GM19351 (cell line): ENCODE measurements around the gene PPP2R3B.
A peak's percentile ranks its signal among the peaks of the same experiment; 100 is the strongest.
"Not testable (repeated sequence)": the region's sequence is repeated elsewhere in the genome, so short reads cannot be mapped to it uniquely, and the experiment has no call there.

Experiments used
- ATAC-seq: cut with Tn5 transposase; IDR thresholded peaks from one replicate; pipeline ENCODE4 v1.9.1; 2021; ENCODE audit warnings: mild to moderate bottlenecking, moderate library complexity; ENCODE audit not compliant: unreplicated experiment

Gene PPP2R3B, protein sequence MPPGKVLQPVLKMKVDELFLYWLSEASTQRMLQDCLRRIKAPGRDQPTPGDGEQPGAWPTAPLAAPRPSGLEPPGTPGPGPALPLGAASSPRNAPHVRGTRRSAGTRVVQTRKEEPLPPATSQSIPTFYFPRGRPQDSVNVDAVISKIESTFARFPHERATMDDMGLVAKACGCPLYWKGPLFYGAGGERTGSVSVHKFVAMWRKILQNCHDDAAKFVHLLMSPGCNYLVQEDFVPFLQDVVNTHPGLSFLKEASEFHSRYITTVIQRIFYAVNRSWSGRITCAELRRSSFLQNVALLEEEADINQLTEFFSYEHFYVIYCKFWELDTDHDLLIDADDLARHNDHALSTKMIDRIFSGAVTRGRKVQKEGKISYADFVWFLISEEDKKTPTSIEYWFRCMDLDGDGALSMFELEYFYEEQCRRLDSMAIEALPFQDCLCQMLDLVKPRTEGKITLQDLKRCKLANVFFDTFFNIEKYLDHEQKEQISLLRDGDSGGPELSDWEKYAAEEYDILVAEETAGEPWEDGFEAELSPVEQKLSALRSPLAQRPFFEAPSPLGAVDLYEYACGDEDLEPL

DNA sequence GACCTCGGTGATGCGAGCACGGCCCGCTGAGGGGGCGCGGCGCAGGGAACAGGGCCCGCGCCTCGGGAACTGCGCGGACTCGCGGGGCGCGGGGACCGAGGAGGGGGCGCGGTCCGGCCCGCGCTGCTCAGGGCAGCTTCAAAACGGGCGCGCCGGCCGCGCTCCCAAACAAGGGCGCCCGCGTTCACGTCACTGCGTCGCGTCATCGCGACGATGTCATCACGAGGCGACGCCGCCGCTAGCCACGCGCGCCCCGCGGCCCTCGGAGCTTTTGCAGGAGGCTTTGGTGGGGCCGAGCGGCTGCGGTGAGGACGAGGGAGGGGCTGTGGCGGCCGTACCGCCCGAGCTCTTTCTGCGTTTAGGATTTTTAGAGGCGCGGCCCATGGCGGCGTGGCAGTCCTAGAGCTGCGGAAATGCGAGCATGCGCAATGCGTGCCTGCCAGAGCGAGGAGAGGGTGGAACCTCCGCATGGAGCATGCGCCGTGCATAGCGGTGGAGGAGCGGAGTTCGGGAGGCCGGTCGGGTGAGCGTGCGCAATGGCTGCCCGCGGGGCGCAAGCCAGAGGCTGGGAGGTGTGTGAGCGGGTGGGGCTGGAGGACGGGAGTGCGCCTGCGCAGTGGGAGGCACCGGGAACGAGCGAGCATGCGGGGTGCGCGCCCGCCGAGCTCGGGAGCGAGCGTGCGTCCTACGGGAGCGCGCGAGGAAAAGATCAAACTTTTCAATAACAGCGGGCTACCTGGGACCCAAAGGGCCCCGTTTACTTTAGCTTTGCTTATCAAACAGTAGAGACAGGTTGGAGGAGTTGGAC lies at the start of gene PPP2R3B:
PPP2R3B (minus strand) TSS at position 140 of the 808 bp plus-strand sequence. CDS start 216 bp downstream, outside the sequence.
- ATAC-seq: peak; percentile 93

DNA sequence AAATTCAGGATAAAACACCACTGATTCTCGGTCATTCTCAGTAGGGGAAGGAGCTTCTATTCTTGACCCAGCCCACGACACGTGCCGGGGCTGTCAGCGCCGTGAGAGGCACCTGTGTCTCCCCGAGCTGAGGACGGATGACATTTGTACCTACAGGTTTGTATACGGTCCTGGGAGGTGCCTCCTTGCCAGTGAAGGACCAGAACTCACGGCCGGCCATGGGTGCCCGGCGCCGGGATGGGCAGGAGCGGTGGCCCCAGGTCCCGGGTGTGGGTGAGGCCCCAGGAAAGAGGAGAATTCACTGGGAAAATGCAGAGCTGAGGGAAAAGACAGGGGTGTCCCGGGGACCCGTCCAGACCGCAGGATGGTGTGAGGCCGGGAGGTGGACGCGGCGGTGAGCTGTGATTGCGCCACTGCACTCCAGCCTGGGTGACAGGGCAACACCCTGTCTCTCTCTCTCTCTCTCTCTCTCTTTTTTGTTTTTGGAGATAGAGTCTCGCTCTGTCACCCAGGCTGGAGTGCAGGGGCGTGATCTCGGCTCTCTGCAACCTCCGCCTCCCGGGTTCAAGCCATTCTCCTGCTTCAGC lies 48.9 kb upstream of the PPP2R3B start:
- no peak for ATAC-seq

DNA sequence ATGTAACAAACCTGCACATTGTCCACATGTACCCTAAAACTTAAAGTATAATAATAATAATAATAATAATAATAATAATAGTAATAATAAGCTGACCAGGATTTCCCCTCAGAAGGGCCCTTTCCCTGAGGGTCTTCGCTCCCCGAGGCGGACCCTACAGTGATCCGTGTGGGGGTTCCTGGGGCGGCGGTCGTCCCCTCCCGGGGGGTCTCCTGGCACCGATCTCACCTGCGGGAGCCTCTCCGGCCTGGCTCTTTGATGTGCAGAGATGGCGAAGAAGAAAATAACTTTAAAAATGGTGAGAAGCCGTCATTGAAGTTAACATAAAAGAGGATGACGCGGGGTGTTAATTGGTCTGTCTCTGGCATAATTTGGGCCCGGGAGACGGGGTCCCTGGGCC lies 48.2 kb upstream of the PPP2R3B start:
- ATAC-seq: no peak

DNA sequence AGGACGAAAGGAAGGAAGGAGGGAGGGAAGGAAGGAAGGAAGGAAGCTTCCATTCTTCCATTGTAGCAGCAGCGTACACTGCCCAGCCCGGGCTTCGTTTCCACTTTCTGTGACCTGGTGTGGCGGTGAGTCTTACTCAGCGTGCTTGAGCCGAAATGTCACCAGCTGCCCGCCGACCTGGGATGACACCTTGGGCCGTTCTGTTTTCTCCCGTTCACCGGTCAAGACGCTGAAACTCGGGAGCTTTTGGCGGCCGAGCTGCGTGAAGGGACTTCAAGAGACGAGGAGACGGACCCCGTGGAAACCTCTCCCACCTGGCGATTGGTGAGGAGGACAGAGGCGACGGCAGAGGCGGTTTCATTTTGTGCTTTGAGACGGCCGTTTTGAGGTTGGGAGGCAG lies 47.1 kb upstream of the PPP2R3B start:
- ATAC-seq: no peak

DNA sequence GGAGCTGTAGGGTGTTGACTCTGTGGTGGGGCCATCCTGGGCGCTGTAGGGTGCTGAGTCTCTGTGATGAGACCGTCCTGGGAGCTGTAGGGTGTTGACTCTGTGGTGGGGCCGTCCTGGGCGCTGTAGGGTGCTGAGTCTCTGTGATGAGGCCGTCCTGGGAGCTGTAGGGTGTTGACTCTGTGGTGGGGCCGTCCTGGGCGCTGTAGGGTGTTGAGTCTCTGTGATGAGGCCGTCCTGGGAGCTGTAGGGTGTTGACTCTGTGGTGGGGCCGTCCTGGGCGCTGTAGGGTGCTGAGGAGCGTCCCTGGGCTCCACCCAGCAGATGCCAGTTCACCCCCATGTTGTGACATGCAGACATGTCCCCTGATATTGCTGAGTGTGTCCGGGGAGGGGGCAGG lies 46.0 kb upstream of the PPP2R3B start:
- not testable (repeated sequence) for ATAC-seq

DNA sequence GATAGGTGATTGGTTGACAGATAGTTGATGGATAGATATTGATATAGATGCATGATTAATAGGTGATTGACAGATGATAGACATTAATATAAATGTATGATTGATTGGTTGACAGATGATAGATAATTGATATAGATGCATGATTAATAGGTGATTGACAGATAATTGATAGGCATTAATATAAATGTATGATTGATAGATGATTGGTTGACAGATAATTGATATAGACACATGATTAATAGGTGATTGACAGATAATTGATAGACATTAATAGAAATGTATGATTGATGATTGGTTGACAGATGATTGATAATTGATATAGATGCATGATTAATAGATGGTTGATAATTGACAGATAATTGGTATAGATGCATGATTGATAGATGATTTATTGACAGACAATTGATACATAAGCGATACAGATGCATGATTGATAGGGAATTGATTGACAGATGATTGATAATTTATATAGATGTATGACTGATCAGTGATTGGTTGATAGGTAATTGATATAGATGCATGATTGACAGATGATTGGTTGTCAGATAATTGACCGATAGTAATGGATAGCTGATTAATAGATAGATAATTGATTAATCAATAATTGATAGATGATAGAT lies 44.9 kb upstream of the PPP2R3B start:
- ATAC-seq: no peak

DNA sequence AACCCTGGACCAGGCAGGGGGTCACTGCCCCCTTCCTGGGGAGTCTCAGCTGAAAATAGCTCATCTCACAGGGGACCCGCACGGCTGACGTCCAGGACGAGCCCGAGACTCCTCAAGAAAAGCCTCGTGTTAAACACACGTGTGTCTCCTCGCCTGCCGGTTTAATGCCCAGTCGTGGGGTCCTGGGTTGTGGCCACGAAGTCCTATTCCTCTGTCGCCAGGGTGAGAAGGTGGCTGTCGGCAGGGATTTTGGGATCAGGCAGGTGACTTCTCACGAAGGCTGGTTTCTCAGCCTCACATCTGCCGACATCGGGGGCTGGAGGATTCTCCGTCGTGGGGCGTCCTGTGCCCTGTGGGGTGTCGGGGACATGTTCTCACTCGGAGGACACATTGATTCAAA lies 44.3 kb upstream of the PPP2R3B start:
- ATAC-seq: no peak

DNA sequence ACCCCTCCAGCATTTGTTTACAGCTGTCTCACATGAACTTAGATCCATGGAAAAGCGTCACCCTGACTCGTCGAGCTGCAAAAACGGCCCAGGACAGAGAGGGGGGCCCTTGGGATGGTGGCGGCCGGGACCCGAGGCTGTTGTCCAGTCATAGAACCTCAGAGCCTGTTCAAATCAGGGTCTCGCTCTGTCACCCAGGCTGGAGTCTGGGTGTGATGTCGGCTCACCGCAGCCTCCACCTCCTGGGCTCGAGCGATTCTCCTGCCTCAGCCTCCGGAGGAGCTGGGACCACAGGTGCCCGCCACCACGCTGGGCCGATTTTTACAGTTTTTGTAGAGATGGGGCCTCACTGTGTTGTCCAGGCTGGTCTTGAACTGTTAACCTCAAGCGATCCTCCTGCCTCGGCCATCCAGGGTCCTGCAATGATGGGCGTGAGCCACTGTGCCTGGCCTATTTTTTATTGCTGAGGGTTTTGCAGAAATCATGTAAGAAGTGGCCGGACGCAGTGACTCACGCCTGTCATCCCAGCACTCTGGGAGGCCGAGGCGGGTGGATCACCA lies 42.6 kb upstream of the PPP2R3B start:
- ATAC-seq: no peak

DNA sequence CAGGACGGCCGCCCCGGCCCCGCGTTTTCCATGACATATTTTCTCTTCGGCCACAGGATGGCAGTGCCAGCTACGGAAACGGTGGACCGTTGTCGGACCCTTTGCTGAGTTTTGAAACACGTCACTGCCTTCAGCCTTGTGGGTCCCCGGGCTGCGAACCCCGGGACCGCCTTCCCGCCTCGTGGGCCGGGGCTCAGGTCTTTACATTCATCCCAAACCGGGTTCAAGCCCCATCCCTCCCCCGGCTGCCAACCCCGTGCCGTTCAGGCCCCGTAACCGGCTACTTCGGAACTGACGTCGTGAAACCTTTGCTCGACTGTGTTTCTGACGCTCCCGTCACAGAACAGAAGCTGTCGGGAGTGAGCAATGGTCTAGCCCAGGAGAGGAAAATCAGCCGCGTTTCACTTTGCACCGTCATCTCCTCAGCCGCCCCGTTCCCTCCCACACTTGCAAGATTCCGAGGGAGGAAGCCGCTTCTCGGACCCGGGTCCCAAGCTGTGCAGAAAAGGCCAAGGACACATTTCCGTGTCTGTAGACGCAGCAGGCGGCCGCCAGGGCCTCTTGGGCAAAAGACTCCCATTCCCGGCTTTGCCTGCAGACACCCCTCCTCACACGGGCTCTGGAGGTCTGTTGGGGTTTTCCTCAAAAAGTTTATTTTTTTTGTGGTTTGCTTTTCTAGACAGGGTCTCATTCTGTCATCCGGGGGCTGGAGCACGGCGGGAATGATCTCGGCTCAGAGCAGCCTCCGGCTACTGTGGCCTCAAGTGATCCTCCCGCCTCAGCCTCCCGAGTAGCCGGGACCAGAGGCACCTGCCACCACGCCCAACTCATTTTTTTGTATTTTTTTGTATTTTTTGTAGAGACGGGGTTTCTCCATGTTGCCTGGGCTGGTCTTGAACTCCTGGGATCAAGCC lies 41.4 kb upstream of the PPP2R3B start:
- no peak for ATAC-seq

DNA sequence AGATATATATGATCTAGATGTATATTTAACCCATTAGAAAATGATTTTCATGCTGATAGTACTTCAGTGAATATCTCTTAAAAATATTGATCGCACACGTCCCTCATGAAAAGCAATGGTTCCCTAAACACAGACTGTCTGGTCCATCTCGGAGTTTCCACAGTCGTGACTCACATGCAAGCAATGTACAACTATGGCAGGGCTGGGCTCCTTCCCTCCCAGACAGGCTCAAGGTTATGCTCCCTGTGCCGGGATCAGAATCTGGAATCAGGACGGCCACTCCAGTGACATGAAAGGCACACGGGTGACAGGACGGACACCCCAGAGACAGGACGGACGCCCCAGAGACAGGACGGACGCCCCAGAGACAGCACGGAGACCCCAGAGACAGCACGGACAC lies 40.2 kb upstream of the PPP2R3B start:
- ATAC-seq: no peak

DNA sequence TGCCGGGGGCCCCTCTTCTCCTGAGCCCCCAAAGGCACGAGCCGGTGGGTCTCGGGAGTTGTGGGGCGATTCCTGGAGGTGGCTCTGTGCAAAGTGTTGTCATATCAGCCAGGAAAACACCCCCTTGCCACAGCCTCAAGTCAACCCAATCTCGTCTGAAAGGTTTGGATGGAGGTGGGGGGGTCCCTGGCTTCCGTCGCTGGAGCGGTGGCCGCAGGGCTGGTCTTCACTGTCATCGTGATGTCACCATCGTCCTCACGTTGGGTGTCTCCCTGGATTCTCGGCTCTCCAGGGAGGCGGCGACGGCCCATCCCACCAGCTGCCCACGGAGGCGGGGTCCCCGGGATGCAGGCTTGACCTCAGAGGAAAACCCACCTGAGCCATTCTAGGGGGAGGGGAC lies 38.3 kb upstream of the PPP2R3B start:
- no peak for ATAC-seq

DNA sequence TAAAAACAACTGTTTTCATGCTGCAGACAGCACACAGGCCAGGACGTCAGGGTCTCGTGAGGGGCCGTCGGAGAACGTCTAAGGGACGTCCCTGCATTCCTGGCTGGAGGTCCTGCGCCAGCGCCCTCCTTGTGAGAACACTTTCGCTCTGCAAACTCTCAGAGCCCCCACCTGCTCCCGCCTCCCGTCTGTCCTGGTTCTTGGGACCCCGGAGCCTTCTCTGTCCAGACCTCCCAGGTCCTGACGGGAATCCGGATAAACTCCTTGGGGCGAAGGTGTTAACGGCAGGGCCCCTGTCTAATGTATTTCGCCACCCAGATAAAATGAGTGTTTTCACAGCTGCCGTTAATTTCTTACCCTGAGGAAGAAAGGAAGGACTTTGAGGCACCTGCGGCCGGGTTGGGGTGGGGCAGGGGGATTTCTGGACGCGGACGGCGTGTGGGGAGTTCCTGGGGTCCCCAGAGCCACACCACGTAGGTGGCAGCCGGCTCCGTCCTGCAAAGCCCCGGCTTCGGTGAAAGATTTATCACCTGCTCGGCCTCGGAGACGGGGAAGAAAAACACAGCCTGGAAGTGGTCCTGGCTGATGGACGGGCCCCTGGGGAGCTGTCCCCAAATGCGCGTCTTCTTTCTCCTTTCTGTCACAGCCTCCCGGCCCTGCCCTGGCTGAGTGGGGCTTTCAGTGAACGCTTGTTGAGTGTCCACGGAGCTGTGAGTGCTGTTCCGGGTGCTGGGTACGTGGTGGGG lies 35.1 kb upstream of the PPP2R3B start:
- no peak for ATAC-seq

DNA sequence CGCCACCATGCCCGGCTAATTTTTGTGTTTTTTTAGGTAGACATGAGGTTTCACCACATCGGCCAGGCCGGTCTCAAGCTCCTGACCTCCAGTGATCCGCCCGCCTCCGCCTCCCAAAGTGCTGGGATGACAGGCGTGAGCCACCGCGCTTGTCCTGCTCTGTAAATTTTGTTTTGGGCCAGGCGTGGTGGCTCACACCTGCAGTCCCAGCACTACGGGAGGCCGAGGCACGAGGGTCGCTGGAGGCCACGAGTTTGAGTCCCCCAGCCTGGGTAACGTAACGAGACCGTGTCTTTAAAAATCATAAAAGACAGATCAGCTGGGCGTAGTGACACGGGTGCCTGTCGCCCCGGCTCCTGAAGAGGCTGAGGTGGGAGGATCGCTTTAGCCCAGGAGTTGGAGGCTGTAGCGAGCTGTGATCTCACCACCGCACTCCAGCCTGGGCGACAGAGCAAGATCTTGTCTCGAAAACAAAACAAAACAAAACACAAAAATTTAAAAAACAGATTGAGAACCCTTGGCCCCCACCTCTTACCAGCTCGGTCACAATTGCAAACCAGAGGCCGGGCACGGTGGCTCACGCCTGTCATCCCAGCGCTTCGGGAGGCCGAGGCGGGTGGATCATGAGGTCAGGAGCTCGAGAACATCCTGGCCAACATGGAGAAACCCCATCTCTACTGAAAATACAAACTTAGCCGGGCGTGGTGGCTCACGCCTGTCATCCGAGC lies 34.0 kb upstream of the PPP2R3B start:
- ATAC-seq: no peak

DNA sequence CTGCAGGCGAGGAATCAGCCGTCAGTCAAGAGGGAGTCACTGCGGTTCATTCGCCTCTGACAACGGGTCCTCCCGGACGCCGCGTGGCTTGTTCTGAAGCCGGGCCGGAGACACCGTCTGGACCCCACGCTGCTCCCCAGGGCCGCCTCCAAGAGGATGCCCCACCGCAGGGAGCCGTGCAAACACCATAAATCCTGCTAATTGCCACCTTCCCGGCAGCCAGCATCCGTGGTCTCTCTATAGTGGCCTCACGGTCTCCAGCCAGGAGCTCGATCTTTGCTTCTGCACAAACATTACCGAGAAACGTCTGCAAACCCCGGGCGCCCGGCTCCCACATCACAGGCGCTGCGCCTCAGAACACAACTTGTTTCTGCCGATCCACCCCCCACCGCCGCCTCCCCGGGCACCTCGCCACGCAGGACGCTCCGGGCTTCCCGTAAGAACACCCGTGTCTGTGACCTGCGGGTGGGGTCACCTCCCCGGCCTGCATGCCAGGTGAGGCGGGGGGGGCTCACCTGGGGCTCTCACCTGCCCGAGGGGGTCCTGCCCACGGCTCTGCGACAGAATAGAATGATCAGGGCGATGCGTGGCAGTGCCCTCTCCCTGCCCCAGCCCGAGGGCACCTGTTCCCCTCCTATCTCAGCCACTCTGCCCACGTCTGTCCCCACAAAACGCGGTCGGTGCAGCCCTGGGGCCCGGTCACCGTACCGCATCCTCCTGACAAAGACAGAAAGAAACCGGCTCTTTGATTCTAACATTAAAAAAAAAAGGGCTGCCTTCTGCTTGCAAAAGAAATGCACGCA lies 32.4 kb upstream of the PPP2R3B start:
- ATAC-seq: no peak

DNA sequence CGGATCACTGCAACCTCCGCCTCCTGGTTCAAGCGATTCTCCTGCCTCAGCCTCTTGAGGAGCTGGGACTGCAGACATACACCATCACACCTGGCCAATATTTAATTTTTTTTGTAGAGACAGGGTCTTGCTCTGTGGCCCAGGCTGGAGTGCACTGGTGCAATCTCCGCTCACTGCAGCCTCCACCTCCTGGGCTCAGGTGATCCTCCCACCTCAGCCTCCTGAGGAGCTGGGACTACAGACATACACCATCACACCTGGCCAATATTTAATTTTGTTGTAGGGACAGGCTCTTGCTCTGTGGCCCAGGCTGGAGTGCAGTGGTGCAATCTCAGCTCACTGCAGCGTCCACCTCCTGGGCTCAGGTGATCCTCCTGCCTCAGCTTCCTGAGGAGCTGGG lies 28.8 kb upstream of the PPP2R3B start:
- ATAC-seq: not testable (repeated sequence)

DNA sequence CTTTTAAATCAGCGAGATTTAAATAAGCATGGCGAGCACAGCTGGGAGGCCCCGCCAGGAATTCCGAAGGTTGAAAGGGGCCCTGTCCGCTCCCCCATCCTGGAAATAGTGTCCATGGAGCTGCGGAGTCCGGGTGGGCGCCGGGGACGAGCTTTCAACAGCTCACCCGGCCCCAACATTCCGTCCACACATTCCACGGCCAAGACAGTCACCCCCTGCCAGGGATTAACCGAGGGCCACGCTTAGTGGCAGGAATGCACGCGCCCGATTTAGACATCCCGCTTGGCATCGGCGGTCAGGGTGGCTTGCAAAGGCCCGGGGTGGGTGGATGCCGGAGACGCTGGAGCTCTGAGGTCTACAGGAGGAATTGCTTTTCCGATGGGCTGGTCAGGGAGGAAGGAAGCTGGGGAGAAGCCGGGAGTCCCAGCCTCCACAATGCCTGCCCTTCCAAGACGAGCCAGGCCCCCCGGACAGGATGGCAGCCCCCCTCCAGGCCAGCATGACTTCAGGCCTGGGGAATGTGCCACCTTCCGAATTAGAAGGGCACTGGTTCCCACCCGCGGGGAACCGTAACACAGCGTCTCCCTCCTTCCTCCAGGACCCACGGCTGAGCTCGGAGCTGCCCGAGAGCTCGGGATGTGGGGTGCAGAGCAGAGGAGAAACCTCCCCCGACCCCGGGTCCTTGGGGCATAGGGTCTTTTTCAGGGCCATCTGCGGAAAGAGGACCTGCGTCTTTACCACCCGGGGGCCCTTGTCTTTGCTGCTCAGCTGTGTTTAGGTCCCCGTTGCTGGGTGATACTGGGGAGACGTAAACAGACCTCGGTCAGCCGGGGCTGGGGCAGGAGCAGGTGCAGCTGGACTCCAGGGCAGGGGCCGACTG lies 26.9 kb upstream of the PPP2R3B start:
- ATAC-seq: no peak
